HS-5 (cell line): ENCODE data around the gene EIF4E1B.

ENCODE experiments used
- DNase-seq: peaks from one replicate; pipeline ENCODE4 v3.0.0-alpha.2; 2012; ENCODE audit warnings: low read depth

The EIF4E1B gene

DNA sequence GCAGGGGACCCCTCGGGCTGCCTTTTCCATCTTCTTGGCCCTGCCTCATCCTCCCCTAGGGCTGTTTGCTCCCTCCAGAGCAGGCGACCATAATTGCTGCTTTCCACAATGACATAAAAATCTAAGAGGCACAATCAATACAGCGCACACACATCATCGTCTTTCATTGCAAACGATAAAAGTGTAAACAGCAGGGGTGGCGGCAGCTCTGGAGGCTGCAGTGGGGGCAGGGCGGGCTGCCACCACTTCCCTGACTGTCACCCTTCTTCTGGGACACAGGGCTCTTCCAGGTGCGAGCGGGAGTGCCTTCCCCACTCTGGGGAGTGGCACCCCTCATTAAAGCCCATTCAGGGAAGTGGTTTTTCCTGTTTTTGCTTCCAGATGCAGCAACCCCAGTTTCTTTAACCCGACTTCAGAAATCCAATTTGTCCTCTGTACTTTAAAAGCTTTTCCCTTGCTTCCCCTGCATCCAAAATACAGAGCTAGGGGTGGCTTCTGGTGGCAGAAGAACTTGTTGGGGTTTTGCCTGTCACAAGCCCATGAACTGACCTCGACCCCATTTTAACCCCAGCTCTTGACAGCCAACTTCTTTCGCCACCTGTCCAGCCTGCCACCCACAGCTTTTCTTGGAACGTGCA is 62.5 kb downstream of the EIF4E1B start:
- DNase-seq = no peak

DNA sequence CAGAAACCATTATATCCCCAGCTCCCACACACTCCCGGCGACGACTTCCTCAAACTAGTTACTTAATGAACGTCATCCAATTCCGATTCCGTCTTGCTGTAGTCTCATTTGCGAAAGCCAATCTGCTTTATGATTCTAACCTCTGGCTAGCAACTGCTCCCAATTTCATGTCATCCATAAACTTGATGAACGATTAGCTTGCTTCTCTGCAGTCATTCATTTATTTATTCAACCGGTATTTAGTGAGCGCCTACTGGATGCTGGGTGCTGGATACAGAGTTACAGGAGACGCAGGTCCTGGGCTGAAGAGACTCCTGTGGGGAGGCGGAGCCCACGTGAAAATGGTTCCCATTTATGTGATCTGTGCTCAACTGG is 63.0 kb downstream of the EIF4E1B start:
- DNase-seq = no peak

DNA sequence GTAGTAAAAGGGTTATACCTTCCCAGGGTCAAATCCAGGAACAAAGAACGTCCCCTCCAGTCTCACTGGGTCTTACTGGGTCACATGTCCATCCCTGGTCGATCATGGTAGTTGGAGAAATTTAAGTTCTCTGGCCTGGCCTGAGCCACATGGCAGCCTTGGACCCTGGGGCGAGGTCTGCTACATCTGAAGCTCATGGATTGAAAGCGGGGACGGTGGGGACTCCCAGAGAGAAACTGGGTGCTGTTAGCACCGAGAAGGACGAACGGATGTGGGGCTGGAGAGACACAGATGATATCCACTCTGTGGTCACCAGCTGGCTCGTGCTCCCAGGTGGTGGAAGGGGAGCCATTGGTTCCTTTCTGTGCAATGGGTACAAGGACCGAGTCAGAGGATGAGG is 63.7 kb downstream of the EIF4E1B start:
- no peak for DNase-seq

DNA sequence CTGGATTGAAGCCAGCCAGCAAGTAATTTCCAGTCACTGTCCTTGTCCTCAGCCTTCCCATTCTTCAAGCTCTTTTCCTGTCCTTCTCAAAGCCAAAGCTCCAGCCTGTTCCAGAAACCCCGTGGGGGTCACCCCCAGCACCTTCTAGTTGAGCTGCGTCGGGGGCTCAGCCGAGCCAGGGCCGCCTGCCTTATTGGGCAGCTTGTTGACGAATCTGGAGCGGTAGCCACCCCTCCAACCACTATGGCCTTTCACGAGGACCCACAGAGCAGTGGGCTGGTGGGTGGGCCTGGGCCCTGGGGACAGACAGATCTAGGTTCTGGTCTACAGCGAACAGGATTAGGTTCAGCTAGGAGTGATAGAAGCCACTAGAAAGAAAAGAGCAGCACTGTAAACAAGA is 64.2 kb downstream of the EIF4E1B start:
- DNase-seq = no peak

- DNase-seq = no peak
Measured at GRCh38 chr5:176695073-176695472, 64.6 kb downstream of the EIF4E1B start.
